Fibroblast of the conjunctiva (primary cell): ENCODE data around the gene VIPAS39.
"Not testable (repeated sequence)": the region's sequence is repeated elsewhere in the genome, so short reads cannot be mapped to it uniquely, and the experiment has no call there.

Experiments
- DNase-seq: peaks from one replicate; pipeline ENCODE4 v3.0.0-alpha.2; 2010; ENCODE audit warnings: low read depth

VIPAS39 gene

DNA sequence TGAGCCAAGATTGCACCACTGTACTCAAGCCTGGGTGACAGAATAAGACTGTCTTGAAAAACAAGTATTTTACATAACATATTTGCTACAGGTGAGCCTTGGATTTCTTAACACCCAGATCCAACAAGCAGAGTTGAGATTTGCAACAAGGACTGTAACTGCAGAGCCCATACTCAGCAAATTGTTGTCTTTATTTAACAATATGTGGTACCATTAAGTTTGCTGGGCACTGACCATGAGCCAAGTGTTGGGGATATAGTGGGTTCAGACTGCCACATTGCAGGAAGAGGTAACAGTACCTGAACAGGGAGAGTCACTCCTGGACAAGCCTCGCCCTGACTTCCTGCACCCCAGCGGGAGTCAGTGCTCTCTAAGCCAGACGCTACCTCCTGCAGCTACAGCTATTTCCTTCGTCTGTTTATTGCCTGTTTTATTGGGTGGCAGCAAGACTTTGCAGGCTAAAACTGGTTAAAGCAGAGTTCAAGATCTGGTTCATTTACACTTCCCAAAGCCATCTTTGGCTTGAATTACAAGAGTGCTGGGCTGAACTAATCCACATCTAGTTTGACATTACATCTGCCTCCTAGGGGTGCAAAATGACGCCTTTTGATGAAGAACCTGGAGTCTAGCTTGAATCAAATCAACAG, 12.9 kb upstream of the VIPAS39 start:
- DNase-seq, result no peak

DNA sequence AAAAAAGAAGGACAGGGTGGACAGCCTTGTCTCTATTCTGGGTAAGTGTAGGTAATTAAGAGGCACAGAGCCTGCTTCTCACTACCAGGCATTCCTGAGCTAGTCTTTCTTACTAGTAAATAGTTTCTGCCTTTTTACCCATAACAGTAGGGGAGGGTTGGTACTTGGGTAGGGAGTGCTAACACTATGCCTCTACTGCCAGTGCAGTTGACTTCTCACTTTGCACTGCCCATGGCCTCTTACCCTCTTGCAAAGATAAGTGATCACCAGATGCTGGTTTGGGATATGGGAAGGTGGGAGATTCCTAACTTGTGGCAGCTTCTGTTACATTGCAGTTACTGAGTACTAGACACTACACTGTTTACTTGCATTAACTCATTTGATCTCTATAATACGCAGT, 12.1 kb upstream of the VIPAS39 start:
- DNase-seq, result no peak

DNA sequence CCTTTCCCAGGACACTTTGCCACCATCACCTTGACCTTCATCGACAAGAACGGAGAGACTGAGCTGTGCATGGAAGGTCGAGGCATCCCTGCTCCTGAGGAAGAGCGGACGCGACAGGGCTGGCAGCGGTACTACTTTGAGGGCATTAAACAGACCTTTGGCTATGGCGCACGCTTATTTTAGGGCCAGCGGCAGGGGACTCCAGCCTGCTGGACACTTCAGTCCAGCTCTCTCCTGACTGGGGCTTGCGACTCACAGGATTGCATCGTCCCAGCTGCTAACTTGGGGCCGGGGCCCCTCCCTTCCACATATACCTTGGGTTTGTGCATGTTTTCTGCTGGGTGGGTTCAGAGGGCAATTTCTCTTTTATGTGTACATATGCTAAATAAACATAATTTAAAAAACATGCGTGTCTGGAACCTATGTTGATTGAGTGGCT, 11.7 kb upstream of the VIPAS39 start:
- DNase-seq, result no peak

DNA sequence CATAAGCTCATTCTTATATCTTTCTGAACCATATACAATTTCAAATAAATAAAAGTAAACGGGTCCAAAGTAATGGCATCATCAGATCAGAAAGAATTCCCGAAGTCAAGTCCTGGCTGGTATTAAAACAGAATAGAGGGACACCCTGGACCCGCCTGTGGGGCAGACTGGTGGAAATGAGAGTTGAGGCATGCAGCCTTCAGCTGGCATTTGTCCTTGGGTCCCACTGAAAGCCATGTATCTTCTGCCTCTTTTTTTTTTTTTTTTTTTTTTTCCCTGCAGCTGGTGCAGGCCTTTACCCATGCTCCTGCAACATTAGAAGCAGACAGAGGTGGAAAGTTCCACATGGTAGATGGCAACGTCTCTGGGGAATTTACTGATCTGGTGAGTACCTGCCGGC, 10.4 kb upstream of the VIPAS39 start:
- DNase-seq, result no peak

DNA sequence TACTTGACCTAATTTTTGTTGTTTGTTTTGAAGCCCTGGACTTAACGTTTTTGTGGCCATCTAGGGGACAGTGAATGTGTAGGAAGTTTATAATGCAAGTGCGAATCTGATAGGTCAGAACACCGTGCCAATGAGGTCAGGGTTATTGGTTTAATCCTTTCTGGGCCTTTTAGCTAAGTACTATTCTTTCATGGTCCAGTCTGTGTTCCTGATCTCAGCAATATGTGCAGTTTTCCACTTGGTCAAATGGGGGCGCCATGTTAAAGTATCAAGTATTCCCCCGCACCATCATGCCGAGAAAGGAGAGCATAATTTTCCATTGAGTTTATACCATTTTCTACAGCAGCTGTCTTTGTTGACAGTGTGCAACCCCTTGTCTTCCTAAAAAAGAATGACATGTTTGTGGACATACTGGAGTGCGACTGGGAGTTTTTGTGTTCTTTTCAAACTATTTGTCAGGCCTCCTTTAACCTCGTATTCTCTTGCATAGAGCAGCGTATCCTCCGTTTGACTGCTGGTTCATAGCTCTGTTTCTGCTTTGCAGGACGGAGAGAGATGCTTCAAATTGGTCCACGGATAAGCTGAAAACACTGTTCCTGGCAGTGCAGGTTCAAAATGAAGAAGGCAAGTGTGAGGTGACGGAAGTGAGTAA, 1.8 kb upstream of the VIPAS39 start:
- DNase-seq, result peak; percentile 63

DNA sequence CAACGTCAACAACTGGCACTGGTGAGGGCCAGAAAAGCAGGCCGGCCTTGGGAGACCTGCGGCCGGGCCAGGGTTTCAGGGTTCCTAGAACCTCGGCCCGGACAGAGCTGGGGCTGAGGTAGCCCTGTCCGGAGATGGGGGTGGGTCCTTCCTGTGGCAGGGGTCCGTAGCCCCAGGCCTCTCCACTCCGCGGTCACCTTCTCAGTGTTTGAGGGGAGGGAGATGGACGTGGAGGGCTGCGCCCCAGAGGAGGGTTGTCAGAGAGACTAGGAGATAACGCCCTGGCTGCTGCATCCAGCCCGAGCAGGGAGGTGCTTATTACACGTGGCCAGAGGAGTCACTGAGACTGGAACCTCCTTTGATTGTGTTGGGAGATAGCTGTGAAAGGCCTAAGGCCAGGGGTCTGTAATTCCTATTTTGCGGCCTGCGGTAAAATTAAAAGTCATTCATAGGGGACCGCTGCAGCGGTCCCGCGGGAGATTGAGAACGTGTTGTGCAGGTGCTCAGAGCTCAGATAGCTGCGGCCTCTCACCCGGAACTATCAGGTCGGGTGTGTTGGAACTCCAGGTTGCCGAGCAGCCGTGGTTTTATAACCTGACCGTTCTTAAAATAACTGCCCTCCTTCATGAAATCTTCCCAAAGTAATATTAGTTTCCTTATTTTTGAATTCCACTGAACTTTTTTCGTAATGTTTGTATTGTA, 999 bp upstream of the VIPAS39 start:
- DNase-seq, result no peak

DNA sequence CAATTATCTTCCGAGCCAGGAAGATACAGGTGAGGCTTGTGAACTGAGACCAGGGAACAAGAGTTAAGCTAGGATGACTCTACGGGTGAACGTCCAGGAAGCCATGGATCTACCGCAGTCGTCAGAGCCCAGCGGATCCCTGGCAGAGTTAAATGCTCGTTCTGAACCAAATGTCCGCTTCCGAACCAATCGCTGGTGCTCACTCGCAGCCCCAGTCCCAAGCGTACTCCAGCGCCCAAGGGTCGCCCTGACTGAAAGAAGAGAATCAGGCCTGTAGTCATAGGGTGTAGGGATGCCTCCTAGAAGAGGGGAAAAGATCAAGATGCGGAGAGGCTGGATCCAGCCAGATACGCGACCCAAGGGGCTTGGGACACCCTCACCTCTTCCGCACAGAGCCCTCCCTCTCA, 283 bp downstream of the VIPAS39 start:
- no peak for DNase-seq

DNA sequence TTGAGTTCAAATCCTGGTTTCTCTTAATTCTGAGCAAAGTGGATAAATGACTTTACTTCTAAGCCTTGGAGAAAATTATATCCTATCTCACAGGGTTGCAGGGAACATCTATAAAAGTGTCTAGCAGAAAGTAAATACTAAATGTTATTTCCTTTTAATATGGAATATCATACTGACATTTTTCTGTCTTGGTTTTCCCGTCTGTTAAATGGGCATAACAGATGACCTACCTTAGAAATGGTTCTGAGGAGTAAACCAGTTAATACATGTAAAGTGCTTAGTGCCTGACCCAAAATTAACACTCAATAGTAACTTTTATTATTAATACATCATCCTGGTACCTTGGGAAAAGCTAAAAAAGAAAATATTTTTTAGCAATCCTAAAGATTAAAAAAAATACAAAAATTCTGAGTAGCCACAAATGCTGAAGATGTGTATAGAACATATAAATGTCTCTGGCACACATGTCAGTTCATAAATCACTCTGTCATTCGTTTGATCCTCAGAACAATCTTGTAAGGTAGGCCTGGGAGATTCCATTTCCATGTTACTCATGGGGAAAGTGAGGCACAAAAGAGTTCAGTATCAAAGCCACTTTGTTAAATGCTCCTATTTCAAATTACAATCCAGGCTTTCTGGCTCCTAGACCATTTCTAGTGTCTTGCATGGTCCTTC, 1.3 kb downstream of the VIPAS39 start:
- DNase-seq, result no peak

DNA sequence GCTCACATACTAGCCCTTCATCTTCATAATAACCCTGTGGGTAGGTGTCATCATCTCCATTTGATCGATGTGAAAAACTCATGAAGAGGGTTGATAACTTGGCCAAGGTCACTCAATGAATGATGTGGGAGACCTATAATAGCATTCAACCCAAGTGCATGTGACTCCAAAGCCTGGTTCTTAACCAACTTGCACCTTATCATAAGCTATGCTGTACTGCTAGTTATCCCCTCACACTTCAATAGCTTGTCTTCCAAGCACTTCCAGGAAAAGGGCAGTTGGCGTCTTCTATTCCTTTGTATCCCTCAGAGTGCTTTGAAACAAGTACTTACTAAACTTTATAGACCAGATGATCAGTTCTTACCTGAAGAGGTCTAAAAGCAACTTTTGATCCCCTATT, 15.2 kb downstream of the VIPAS39 start:
- no peak for DNase-seq

DNA sequence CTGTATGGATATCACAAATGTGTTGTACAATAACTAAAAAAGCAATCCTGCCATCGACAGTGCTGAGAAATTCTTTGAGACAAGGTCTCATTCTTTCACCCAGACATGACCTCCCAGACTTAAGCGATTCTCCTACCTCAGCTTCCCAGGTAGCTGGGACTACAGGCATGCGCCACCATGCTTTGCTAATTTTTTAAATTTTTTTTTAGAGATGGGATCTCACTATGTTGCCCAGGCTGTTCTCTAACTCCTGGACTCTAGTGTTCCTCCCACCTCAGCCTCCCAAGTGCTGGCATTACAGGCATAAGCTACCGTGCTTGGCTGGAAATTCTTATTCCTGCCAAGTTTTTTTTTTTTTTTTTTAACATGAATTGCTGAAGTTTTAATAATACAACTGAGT, 17.5 kb downstream of the VIPAS39 start:
- no peak for DNase-seq

DNA sequence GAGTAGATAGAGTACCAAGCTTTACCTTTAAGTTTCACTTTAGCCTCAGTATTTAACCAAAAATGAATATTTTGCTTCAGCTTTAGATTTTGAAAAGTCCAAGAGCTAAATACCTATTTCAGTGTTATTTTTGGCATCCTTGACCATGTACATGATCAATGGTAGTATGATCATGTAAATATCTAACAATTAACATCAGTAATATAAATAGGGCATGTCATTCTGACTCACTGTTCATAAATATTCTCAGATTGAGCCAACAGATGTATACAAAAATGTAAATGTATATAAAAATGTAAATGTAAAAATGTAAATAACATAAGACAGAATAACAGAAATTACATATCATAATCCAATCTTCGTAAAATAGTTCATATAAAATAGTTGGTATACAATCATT, 18.8 kb downstream of the VIPAS39 start:
- DNase-seq, result no peak

DNA sequence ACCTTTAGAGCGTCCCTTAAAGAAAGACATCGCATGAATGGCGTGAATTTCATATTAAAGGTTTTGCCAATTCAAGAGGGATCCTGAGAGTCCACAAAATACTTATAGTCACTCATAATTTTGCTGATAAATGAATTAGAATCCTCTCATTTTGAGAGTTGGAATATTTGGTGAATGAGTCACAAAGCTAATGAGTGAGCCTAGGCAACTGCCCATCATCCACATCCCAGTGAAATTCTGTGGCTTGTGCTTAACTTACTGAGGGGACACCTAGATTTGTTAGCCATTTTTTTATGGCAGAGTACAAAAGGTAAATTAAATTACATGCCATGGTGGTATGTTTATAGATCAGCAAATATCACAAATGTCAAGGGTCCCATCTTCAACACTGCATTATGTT, 21.4 kb downstream of the VIPAS39 start:
- no peak for DNase-seq

DNA sequence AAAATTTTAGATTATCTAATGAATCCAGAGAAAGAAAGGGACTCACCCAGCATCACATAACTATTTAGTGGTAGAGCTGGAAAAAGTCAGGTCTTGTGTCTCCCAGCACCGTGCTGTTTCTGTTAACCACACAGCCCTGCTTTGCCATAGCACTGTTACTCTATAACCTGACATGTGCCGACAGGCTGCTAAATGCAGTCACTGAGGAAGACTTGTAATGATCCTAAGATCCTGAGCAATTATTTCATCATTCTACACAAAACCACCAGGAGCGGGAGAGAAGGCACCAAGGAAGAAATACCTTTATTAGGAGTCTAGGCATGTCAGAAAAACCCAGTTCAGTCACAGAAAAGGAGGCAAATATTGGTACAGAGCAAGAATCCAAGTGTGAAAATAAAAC, 31.0 kb downstream of the VIPAS39 start:
- DNase-seq, result no peak

DNA sequence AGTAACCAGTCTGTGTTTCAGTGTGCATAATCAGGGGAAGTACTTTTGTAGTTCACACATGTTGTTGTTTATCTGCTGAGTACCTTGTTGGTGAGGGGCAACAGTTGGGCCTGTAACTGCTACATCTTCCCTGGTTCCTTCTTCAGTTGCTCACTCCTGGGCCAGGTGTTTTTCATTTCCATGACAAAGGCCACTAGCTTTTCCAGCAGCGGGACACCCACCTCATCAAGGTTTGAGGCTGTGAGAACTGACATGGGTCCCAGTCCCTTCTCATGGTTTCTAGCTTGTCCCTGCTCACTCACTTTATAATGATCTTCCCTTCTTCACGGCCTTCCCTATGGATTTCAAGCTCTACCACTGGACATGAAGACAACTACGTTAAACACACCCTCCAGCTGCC, 32.5 kb downstream of the VIPAS39 start:
- DNase-seq, result no peak

DNA sequence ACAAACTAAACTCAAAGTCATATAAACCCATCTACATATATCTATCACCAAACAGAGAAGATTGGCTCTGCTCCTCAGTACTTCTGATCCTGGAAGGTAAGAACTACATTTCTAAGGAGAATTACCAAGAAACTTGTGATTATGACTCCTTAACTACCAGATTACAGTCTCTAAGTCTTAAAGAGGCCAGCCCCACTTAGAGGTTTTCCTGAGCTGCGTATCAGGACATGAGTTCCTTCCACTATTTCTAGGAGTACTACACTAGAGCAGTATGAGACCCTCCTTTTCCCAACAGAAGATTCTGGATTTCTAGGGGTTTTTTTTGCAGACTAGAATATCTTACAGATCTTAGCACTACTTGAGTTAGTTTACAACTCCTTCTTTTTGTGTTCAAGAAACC, 34.0 kb downstream of the VIPAS39 start, which contains the start of gene NOXRED1:
NOXRED1 (minus strand) TSS at position 101 of the 400 bp plus-strand sequence. CDS start 634 bp downstream, outside the sequence.
- no peak for DNase-seq

DNA sequence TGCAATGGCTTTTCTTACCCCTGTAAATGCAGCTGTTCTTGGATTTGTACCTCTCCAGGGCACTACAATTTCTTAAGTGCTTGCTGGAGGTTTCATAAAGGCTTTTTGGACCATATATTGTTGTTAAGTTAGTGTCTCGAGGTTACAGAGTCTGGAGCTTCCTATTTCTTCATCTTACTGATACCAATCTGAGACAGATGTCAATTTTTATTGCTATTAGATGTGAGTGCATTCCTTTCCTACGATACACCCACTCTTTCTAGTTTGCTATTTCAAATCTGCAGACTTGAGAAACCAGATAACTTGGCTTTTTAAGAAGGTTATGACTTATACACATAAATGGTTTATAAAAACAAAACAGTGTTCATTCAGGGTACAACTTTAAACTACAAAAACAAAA, 36.2 kb downstream of the VIPAS39 start:
- no peak for DNase-seq

DNA sequence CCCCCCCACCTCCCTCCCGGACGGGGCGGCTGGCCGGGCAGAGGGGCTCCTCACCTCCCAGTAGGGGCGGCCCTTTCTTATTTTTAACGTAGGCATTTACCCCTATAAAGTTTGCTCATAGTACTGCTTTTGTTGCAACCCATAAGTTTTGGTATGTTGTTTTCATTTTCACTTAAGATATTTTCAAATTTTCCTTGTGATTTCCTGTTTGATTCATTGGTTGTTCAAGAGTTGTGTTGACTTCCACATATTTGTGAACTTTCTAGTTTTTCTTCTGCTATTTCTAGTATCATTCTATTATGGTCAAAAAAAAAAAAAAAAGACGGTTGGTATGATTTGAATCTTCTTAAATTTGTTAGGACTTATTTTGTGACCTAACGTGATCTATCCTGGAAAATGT, 40.6 kb downstream of the VIPAS39 start:
- DNase-seq, result no peak

DNA sequence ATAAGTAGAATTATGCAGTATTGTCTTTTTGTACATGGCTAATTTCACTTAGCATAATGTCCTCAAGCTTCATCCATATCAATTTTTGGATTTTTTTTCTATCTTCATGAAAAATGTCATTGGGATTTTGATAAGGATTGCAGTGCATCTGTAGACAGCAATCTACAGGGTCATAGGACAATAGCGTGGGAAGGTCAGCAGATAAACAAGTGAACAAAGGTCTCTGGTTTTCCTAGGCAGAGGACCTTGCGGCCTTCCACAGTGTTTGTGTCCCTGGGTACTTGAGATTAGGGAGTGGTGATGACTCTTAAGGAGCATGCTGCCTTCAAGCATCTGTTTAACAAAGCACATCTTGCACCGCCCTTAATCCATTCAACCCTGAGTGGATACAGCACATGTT, 41.3 kb downstream of the VIPAS39 start:
- not testable (repeated sequence) for DNase-seq

DNA sequence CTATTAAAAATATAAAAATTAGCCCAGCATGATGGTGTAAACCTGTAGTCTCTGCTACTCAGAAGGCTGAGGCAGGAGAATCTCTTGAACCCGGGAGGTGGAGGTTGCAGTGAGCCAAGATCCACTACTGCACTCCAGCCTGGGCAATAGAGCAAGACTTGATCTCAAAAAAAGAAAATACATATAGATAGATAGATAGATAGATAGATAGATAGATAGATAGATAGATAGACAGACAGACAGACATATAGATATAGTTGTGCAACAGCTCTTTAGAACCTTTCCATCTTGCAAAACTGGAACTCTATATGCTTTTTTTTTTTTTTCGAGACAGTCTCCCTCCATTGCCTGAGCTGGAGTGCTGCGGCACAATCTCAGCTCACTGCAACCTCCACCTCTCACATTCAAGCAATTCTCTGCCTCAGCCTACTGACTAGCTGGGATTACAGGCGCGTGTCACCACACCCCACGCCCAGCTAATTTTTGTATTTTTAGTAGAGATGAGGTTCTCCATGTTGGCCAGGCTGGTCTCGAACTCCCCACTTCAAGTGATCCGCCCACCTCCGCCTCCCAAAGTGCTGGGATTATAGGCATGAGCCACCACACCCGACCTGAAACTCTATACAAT, 41.9 kb downstream of the VIPAS39 start:
- DNase-seq, result not testable (repeated sequence)

DNA sequence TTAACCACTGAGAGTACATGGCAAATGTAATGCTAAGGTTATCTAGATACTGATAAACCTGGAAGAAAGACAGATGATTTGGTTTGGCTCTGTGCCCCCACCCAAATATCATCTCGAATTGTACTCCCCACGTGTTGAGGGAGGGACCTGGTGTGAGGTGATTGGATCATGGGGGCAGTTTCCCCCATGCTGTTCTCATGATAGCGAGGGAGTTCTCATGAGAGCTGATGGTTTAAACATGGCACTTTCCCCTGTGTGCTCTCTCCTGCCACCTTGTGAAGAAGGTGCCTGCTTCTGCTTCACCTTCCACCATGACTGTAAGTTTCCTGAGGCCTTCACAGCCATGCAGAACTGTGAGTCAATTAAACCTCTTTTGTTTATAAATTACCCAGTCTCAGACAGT, 48.3 kb downstream of the VIPAS39 start:
- DNase-seq, result no peak

DNA sequence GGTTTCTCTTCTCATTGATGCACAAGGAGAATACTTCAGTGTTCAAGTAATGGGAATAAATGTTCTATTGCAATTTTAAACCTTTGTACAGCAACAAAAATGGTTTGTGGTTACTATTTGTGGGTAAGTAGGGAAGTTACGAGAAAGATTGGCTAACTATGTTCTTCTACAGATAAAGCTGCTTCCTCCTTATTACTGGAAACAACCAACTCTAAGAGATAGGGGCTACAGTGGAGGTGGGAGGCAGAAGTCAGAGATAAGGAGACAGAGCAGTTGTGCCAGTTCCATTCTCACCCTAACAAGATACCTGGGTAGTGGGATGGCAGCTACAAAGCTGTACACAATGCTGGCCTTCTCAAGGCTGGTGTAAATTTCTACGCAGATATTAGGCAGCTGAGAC, 50.2 kb downstream of the VIPAS39 start:
- DNase-seq, result no peak

DNA sequence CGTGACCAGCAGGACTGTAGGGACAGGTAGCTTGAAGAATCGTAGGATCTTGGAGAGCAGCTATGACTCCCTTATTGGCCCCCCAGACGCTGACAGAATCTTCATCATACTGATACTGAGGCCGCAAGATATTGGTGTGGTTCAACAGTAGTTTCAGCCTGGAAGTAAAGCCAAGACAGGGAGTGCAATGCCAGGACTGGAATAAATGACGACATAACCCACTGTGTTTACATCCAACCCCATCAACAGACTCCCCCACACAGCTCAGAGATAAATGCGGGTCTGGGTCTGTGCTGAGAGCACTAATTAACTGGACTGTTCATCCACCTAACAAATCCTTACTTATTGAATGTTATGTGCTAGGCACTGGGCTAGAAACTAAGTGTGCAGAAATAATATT, 50.7 kb downstream of the VIPAS39 start:
- no peak for DNase-seq
